IMR-90 (cell line): ENCODE results near the gene KAZN.

Source experiments
- BHLHE40 ChIP-seq: fragments of 150-350 bp; IDR thresholded peaks from 2 replicates; pipeline ENCODE4 v1.6.1; 2016; ENCODE audit warnings: mild to moderate bottlenecking, low read depth, low read length
- CEBPB ChIP-seq: IDR thresholded peaks from 2 replicates; pipeline ENCODE4 v1.6.1; 2012; ENCODE audit warnings: low read depth, low read length, improper control_type of control experiment
- POLR2A ChIP-seq: IDR thresholded peaks from 2 replicates; pipeline ENCODE4 v1.6.1; 2012; ENCODE audit warnings: mild to moderate bottlenecking, low read depth, low read length
- RAD21 ChIP-seq: IDR thresholded peaks from 2 replicates; pipeline ENCODE4 v1.6.1; 2012; ENCODE audit warnings: low read length, improper control_type of control experiment
- RFX5 ChIP-seq: IDR thresholded peaks from 2 replicates; pipeline ENCODE4 v1.8.0; 2012; ENCODE audit warnings: low read depth, mild to moderate bottlenecking, low read length, moderate library complexity
- SMC3 ChIP-seq: fragments of 150-350 bp; IDR thresholded peaks from 2 replicates; pipeline ENCODE4 v1.6.1; 2016; ENCODE audit warnings: low read depth, mild to moderate bottlenecking, antibody characterized with exemption, low read length, moderate library complexity
- TF ChIP-seq, protein P1 (sequence below): conservative IDR thresholded peaks from 2 replicates; pipeline ENCODE4 v1.5.1; 2012; ENCODE audit warnings: mild to moderate bottlenecking, low read depth, low read length, improper control_type of control experiment
- TF ChIP-seq, protein P2 (sequence below): fragments of 150-350 bp; IDR thresholded peaks from 2 replicates; pipeline ENCODE4 v1.6.1; 2017; ENCODE audit warnings: mild to moderate bottlenecking, antibody characterized with exemption, low read length, low read depth
- TF ChIP-seq, protein P3 (sequence below): fragments of 150-350 bp; IDR thresholded peaks from 2 replicates; pipeline ENCODE4 v1.6.1; 2016; ENCODE audit warnings: low read depth, mild to moderate bottlenecking, low read length, moderate library complexity, borderline replicate concordance

DNA sequence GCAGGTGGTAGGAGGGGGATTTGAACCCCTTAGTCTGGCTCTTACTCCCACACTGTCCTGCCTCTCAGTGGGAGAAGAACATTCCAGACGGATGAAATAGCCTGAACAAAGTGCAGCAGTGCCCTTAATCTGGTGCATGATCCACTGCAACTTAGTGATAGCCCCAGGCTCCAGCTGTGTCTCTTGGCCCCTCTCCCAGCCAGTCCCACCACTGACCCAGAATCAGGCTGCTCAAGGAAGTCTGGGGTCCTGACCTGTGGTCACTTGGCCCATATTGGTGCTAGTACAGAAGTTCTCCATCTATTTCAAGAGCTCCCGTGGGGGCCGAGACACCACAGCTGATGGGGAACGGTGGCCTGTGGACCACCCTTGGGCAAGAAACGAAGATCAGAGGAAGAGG, 255.0 kb downstream of the KAZN start:
- TF ChIP-seq RAD21 = no peak
- TF ChIP-seq, protein P1, sequence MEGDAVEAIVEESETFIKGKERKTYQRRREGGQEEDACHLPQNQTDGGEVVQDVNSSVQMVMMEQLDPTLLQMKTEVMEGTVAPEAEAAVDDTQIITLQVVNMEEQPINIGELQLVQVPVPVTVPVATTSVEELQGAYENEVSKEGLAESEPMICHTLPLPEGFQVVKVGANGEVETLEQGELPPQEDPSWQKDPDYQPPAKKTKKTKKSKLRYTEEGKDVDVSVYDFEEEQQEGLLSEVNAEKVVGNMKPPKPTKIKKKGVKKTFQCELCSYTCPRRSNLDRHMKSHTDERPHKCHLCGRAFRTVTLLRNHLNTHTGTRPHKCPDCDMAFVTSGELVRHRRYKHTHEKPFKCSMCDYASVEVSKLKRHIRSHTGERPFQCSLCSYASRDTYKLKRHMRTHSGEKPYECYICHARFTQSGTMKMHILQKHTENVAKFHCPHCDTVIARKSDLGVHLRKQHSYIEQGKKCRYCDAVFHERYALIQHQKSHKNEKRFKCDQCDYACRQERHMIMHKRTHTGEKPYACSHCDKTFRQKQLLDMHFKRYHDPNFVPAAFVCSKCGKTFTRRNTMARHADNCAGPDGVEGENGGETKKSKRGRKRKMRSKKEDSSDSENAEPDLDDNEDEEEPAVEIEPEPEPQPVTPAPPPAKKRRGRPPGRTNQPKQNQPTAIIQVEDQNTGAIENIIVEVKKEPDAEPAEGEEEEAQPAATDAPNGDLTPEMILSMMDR = no peak
- no peak for TF ChIP-seq RFX5
- TF ChIP-seq, protein P2, sequence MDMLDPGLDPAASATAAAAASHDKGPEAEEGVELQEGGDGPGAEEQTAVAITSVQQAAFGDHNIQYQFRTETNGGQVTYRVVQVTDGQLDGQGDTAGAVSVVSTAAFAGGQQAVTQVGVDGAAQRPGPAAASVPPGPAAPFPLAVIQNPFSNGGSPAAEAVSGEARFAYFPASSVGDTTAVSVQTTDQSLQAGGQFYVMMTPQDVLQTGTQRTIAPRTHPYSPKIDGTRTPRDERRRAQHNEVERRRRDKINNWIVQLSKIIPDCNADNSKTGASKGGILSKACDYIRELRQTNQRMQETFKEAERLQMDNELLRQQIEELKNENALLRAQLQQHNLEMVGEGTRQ = no peak
- no peak for TF ChIP-seq CEBPB
- no peak for TF ChIP-seq POLR2A
- TF ChIP-seq BHLHE40 = no peak
- no peak for TF ChIP-seq SMC3
- TF ChIP-seq, protein P3, sequence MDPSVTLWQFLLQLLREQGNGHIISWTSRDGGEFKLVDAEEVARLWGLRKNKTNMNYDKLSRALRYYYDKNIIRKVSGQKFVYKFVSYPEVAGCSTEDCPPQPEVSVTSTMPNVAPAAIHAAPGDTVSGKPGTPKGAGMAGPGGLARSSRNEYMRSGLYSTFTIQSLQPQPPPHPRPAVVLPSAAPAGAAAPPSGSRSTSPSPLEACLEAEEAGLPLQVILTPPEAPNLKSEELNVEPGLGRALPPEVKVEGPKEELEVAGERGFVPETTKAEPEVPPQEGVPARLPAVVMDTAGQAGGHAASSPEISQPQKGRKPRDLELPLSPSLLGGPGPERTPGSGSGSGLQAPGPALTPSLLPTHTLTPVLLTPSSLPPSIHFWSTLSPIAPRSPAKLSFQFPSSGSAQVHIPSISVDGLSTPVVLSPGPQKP = no peak
